Fibroblast of lung (primary cell): Measurements from ENCODE around the gene CGB2.
"Not testable (repeated sequence)": the region's sequence is repeated elsewhere in the genome, so short reads cannot be mapped to it uniquely, and the experiment has no call there.

Experiments used
- EZH2 ChIP-seq: IDR thresholded peaks from 2 replicates; pipeline ENCODE4 v1.5.1; 2012; ENCODE audit warnings: low read length, control low read depth, mild to moderate bottlenecking; ENCODE audit errors: missing control alignments
- TF ChIP-seq, protein P1 (sequence below), 2 donors: IDR thresholded peaks in 1 of 2; conservative IDR thresholded peaks in 1 of 2; 1 replicate in 1 of 2; 2 replicates in 1 of 2; pipeline ENCODE4 v1.5.1; 2011 to 2012; ENCODE audit warnings: low read length in 2 of 2, control low read depth in 1 of 2, inconsistent platforms in 1 of 2, low read depth in 1 of 2, mild to moderate bottlenecking in 1 of 2

DNA sequence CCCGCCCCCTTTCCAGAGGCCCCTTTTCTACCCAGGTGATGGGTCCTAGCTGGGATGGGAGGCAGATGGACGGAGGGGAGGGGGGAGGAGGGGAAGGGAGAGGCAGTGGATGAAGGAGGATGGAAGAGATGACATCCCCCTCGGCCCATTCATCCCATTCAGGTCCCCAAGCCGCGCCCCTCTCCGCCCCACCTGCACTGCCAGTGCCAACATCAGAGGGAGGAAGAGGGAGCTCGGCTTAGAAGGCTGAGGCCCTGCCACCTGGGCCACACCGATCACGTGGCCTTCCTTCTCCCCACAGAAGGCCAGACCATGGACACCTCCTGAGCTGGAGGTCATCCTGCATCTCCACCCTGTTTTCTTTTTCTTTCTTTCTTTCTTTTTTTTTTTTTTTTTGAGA lies 3.0 kb upstream of the CGB2 start:
- not testable (repeated sequence) for TF ChIP-seq EZH2
- TF ChIP-seq, protein P1, sequence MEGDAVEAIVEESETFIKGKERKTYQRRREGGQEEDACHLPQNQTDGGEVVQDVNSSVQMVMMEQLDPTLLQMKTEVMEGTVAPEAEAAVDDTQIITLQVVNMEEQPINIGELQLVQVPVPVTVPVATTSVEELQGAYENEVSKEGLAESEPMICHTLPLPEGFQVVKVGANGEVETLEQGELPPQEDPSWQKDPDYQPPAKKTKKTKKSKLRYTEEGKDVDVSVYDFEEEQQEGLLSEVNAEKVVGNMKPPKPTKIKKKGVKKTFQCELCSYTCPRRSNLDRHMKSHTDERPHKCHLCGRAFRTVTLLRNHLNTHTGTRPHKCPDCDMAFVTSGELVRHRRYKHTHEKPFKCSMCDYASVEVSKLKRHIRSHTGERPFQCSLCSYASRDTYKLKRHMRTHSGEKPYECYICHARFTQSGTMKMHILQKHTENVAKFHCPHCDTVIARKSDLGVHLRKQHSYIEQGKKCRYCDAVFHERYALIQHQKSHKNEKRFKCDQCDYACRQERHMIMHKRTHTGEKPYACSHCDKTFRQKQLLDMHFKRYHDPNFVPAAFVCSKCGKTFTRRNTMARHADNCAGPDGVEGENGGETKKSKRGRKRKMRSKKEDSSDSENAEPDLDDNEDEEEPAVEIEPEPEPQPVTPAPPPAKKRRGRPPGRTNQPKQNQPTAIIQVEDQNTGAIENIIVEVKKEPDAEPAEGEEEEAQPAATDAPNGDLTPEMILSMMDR (conservative IDR thresholded peaks at IDR 0.05 in 1 of 2, IDR thresholded peaks at IDR 0.05 in 1 of 2; ENCODE audit: low read depth in 1 of 2, low read length in 2 of 2) = not testable (repeated sequence)
